GM12878 (cell line): ENCODE data around the gene SAMD9. TPM values are rescaled to one million over a fixed set of nuclear protein-coding genes. Genes with fewer than 3 reads are reported as not detected.

Source experiments
- ATAC-seq: fragments of 200-7000 bp; cut with Tn5 transposase; 3 replicates; pipeline ENCODE4 v1.9.1; 2020; ENCODE audit warnings: mild to moderate bottlenecking, moderate library complexity
- BruUV-seq: library from RNA; stranded (reverse); fragments of 400-500 nt; replicated peaks from 2 replicates; lab custom pipeline; 2021; lab: Mats Ljungman, UMichigan
- CTCF ChIA-PET: fragments of 300-600 bp; sonication (Branson Sonifier 250); formaldehyde crosslinking; extraction: SDS; loops from one replicate; lab custom pipeline; 2021; ENCODE audit warnings: inconsistent platforms; lab: Yijun Ruan, JAX
- POLR2A ChIA-PET: fragments of 350-600 bp; formaldehyde crosslinking; extraction: SDS; loops from one replicate; lab custom pipeline; 2021; ENCODE audit warnings: inconsistent platforms; lab: Charles Lee
- RAD21 ChIA-PET: fragments of 300-600 bp; sonication (Branson Sonifier 250); formaldehyde crosslinking; loops from one replicate; lab custom pipeline; 2023; ENCODE audit warnings: antibody characterized with exemption; ENCODE audit not compliant: unreplicated experiment; lab: Charles Lee
- SMC1A ChIA-PET: fragments of 300-600 bp; sonication (Branson Sonifier 250); formaldehyde crosslinking; loops from one replicate; lab custom pipeline; 2023; ENCODE audit not compliant: unreplicated experiment, uncharacterized antibody; lab: Charles Lee
- DNase-seq: peaks from one replicate; pipeline ENCODE4 v3.0.0-alpha.2; 2011; ENCODE audit warnings: low read depth, low spot score
- FAIRE-seq: peaks from 3 replicates; lab custom pipeline; 2011; peaks lifted over from hg19 to GRCh38; lab: Jason Lieb, UNC
- H2AFZ ChIP-seq: 2 replicates; pipeline ENCODE4 v1.6.0; 2011; ENCODE audit warnings: low read depth, low read length, control low read depth; ENCODE audit not compliant: control insufficient read depth
- H3K27ac ChIP-seq: 2 replicates; pipeline ENCODE4 v1.5.1; 2011; ENCODE audit warnings: control low read depth; ENCODE audit not compliant: control insufficient read depth, insufficient read depth
- H3K27me3 ChIP-seq, 2 experiments: replicated peaks in 1 of 2; 2 replicates each; pipeline versions ENCODE4 v1.6.0 to v1.6.1; 2011; ENCODE audit warnings: low read length in 1 of 2; ENCODE audit not compliant: control insufficient read depth in 2 of 2, insufficient read depth in 2 of 2
- H3K36me3 ChIP-seq, 2 experiments: 2 replicates each; pipeline ENCODE4 v1.5.1; 2011; ENCODE audit warnings: low read length in 1 of 2; ENCODE audit not compliant: control insufficient read depth in 2 of 2, insufficient read depth in 2 of 2
- H3K4me1 ChIP-seq: 2 replicates; pipeline ENCODE4 v1.6.1; 2011; ENCODE audit warnings: mild to moderate bottlenecking, low read length, moderate library complexity, mixed read lengths; ENCODE audit not compliant: control insufficient read depth, insufficient read depth
- H3K4me2 ChIP-seq: 2 replicates; pipeline ENCODE4 v1.6.0; 2011; ENCODE audit warnings: control low read depth; ENCODE audit not compliant: control insufficient read depth, insufficient read depth
- H3K4me3 ChIP-seq: fragments of 200-600 bp; sonication (generic); 2 replicates; pipeline ENCODE4 v1.5.1; 2016
- H3K79me2 ChIP-seq: 2 replicates; pipeline ENCODE4 v1.6.0; 2011; ENCODE audit warnings: low read length; ENCODE audit not compliant: control insufficient read depth, insufficient read depth
- H3K9ac ChIP-seq: 2 replicates; pipeline ENCODE4 v1.8.0; 2011; ENCODE audit warnings: low read length, control low read depth, mixed read lengths; ENCODE audit not compliant: control insufficient read depth, insufficient read depth
- H3K9me3 ChIP-seq: replicated peaks from 3 replicates; pipeline ENCODE4 v1.5.1; 2011; ENCODE audit warnings: mild to moderate bottlenecking, low read length; ENCODE audit not compliant: control insufficient read depth, insufficient read depth
- H4K20me1 ChIP-seq: 2 replicates; pipeline ENCODE4 v1.6.0; 2011; ENCODE audit not compliant: control insufficient read depth, insufficient read depth
- CREB1 ChIP-seq: IDR thresholded peaks from 2 replicates; pipeline ENCODE4 v1.6.1; 2012; ENCODE audit warnings: low read depth, mild to moderate bottlenecking, inconsistent platforms
- LARP7 ChIP-seq: fragments of 450-650 bp; IDR thresholded peaks from 2 replicates; pipeline ENCODE4 v1.6.1; 2017; ENCODE audit warnings: mild to moderate bottlenecking
- RUNX3 ChIP-seq: IDR thresholded peaks from 2 replicates; pipeline ENCODE4 v1.6.1; 2012; ENCODE audit warnings: low read length, inconsistent platforms
- USF2 ChIP-seq: IDR thresholded peaks from 2 replicates; pipeline ENCODE4 v1.6.1; 2011; ENCODE audit warnings: low read depth, low read length, improper control_type of control experiment, borderline replicate concordance
- YBX1 ChIP-seq: fragments of 450-650 bp; IDR thresholded peaks from 2 replicates; pipeline ENCODE4 v1.6.1; 2016; ENCODE audit warnings: antibody characterized with exemption
- ZBTB11 ChIP-seq: fragments of 450-650 bp; formaldehyde crosslinking; IDR thresholded peaks from 2 replicates; pipeline ENCODE4 v1.5.0; 2022; ENCODE audit warnings: mild to moderate bottlenecking, missing genetic modification characterization
- ZSCAN29 ChIP-seq: fragments of 450-650 bp; IDR thresholded peaks from 2 replicates; pipeline ENCODE4 v1.6.1; 2017; ENCODE audit warnings: mild to moderate bottlenecking, moderate library complexity
- WGBS: methylation state at CpG from one replicate; pipeline ENCODE4 v1.1.6; 2016; ENCODE audit warnings: low lambda C conversion rate; ENCODE audit not compliant: insufficient replicate concordance, insufficient coverage; ENCODE audit errors: missing lambda C conversion rate; 5-methylcytosine and 5-hydroxymethylcytosine counted together
- in situ Hi-C: fragments of 300-500 bp; cut with MboI; formaldehyde crosslinking; loops from 9 replicates; pipeline ENCODE4 v1.14.3; 2018; ENCODE audit warnings: mixed read lengths
- intact Hi-C: fragments of 100-400 bp; cut with micrococcal nuclease; formaldehyde crosslinking; loops from one replicate; pipeline ENCODE4 v1.14.2; 2022; ENCODE audit not compliant: unreplicated experiment
- polyA plus RNA-seq, 11 experiments: library from polyadenylated mRNA; depleted of rRNA in 4 of 11; unstranded in 6 of 11; stranded (reverse) in 5 of 11; fragments of >200 nt; fragmentation: Nextera tagmentation in 4 of 11; fragmentation: Illumina TruSeq in 1 of 11; extraction: Ambion mirVana in 4 of 11; extraction: Trizol in 1 of 11; gene quantifications; 1 replicate in 1 of 11; 2 replicates in 10 of 11; pipeline versions ENCODE4 v1.2.1 to v1.2.3, GENCODE V29; 2011 to 2016; ENCODE audit warnings: inconsistent platforms in 2 of 11, missing spikeins in 2 of 11, low read depth in 1 of 11
- total RNA-seq, 4 experiments: library from RNA; depleted of rRNA in 3 of 4; stranded (reverse); fragments of >200 nt in 3 of 4; fragmentation: Illumina TruSeq in 1 of 4; extraction: Trizol in 1 of 4; gene quantifications; 2 replicates each; pipeline versions ENCODE4 v1.2.1 to v1.2.3, GENCODE V29; 2013 to 2021

SAMD9 gene
- total and polyA plus RNA-seq, 10 of the 15 experiments (the other 5 are each of a cell fraction or from before 2014, with no cell fraction given), result 6.4 to 37.1 (median 15.1) TPM

GRCh38 chr7:93053209-93053948 lies 64.4 kb downstream of the SAMD9 start:
- ChIA-PET CTCF (interaction anchor here (0.8 to 2.0 kb wide), 10 partner anchors 17 to 629 kb away, joined by 3 to 8 read pairs (median 3); no protein-coding TSS in a partner anchor), POLR2A (no interaction called here)
- no peaks in the 10 kb centered on the region for H3K36me3 ChIP-seq

More at GRCh38 chr7:93053209-93053948, 64.4 kb downstream of the SAMD9 start:
- Histone ChIP-seq H4K20me1 (no peaks in the 10 kb centered on the region), H3K9me3 (no peaks in the 10 kb centered on the region), H3K27me3 (no peaks in the 10 kb centered on the region), H3K27ac (no peak overlapping the region), H3K9ac (no peak overlapping the region), H3K4me2 (peak overlapping the region; percentile 33; the same call in 1 of the 2 replicates), H2AFZ (peak overlapping the region; percentile 58), H3K79me2 (no peaks in the 10 kb centered on the region), H3K4me3 (no peak overlapping the region), H3K4me1 (no peaks in the 10 kb centered on the region)
- ChIA-PET SMC1A (interaction anchor here (0.7 to 2.5 kb wide), 3 partner anchors 272 to 433 kb away, joined by 3 to 12 read pairs (median 4); no protein-coding TSS in a partner anchor), RAD21 (interaction anchor here (1.1 kb wide), 1 partner anchor 441 kb away, joined by 3 read pairs; no protein-coding TSS in a partner anchor)
- in situ Hi-C loops (loop anchor here (5.0 to 10.0 kb wide), 4 partner anchors 219 to 629 kb away; partner anchors contain the start of gene CDK6), intact Hi-C loops (loop anchor here (10.0 kb wide), 1 partner anchor 589 kb away; no protein-coding TSS in a partner anchor)
- no peak for FAIRE-seq
- BruUV-seq, result no TSS peak
- WGBS, result 78% methylated on average over 5 of the region's 5 CpGs
- peak; percentile 29; the same call in 2 of the 3 replicates for ATAC-seq
- TF ChIP-seq CREB1 (no peak), RUNX3 (no peak), ZSCAN29 (no peak), ZBTB11 (CRISPR knock-in tag) (no peak), YBX1 (0 out of 2 replicates have a peak, but pooled peaks have one; percentile 57), USF2 (no peak), LARP7 (no peak)
- DNase-seq, result no peak
